HuH-7.5 (cell line): ENCODE results near the gene CPTP.
A peak's percentile ranks its signal among the peaks of the same experiment; 100 is the strongest.

Experiments used
- DNase-seq: peaks from one replicate; pipeline ENCODE4 v3.0.0; 2011; ENCODE audit warnings: low spot score

CPTP gene

GRCh38 chr1:1324524-1325287 is at the start of gene CPTP, which contains the start of gene INTS11:
Gene CPTP (plus strand): TSS chr1:1324802. CDS start chr1:1326911, 2,109 bp downstream.
Gene INTS11 (minus strand): TSS chr1:1324660. CDS start chr1:1324608, 52 bp downstream.
- peak; percentile 96 for DNase-seq

DNA sequence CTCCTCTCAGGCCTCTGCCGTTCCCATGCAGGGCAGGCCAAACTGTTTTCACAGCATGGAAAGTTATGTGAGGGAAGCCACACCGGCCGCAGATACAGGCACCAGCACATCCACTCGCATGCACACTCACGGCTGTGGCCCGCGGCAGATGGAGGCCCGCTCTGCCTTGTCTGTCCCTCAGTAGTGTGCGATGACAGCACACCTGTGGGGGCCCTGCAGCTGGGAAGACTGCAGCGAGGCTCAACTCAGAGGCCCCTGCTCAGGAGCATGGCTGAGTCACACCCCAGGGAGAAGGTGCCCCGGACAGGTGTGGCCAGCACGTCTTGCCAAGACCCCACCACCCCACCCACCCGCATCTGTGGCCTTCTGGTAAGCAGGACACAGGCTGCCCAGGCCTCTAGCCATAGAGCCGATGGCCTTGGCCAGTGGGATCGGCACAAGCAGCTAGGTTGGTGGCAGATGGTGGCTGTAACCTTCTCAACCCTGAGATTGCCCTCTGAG is 49.6 kb upstream of the CPTP start:
- DNase-seq: no peak

- DNase-seq: no peak
Observed at GRCh38 chr1:1275836-1276235, 48.8 kb upstream of the CPTP start.

- no peak for DNase-seq
Observed at GRCh38 chr1:1278620-1279019, 46.0 kb upstream of the CPTP start.

GRCh38 chr1:1279028-1279427 is 45.6 kb upstream of the CPTP start:
- DNase-seq: no peak

- no peak for DNase-seq
Observed at GRCh38 chr1:1280782-1281481, 43.7 kb upstream of the CPTP start.

DNA sequence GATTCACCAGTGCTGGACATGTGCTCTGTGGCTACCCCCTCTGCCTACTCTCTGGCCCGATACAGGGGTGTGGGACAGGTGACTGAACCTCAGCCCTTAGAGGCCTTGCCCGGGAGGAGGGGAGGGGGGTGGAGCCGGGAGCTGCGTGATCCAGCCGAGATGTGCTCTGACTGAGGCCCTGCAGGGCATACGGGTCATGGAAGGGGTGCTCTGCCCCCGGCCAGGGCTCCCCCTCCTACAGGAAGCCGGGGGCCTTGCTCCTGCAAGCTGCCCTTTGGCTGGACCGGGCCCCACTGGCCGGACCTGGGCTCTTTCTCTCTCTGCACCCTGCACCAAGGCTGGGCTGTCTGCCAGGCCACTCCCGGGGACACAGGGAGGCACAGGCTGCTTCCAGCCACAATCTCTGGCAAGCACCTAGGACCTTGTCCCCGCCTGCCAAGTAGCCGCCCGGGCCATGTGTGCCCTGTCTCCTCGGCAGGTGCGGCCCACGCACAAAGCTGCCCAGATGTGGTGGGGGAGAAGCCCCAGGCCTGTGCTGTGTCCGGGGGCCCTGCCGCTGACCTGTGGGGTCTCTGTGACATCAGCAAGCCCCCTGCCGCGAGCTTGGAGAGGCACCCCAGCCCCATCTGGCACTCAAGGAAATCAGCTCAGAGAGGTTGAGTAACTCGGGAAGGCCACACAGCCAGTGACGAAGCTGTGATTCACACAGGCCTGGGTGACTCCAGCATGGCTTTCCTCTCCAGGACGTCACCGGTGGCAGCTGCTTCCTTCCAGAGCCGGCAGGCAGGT is 42.9 kb upstream of the CPTP start:
- DNase-seq: no peak

DNA sequence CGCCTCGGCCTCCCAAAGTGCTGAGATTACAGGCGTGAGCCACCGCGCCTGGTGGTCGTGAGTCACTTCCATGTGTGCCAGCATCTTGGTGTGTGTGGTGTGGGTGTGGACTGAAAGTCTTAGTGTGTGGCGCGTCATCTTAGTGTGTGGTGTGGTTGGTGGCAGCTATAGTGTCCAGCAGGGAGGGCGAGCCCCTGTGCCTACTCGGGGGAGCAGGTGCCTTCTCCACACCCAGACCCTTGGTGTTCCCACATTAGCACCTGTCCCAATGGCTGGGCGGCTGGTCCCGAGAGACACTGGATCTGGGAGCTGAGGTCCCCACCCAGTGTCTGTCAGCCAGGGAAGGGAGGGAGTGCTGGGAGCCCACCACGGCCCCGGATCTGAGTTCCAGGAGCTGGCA is 41.6 kb upstream of the CPTP start:
- DNase-seq: no peak

- DNase-seq: no peak
Observed at GRCh38 chr1:1283821-1284220, 40.8 kb upstream of the CPTP start.

DNA sequence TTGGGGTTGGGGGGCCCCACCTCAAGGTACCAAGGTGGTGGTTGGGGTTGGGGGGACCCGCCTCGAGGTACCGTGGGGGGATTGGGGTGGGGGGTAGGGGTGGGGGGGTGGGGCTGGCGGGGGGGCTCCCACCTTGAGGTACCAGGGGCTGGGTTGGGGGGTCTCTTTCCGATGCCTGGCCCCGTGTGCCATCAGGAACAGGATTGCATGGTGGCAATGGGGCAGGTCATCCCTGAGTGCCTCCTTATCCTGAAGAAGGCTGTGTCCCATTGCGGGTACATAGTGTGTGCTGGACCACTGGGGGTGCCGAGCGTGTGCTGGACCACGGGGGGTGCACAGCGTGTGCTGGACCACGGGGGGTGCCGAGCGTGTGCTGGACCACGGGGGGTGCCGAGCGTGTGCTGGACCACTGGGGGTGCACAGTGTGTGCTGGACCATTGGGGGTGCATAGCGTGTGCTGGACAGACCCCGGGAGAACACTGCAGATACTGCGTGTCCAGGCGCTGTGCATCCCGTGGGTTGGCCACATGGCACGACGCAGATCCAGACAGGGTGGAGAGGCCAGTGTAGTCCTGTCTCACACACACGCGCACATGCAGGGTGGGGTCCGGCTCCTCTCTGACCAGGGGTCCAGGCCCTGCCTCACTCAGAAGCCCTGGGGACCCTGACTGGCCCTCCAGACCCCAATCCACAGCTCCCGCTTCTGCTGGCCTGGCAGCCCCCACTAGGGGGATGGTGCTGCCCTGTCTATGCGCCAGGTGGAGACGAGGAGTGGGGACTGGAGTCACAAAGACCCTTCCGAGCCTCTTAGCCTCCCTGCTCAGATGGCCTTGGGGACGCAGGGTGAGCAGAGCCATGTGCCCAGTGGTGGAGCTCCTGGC is 40.1 kb upstream of the CPTP start:
- no peak for DNase-seq

DNA sequence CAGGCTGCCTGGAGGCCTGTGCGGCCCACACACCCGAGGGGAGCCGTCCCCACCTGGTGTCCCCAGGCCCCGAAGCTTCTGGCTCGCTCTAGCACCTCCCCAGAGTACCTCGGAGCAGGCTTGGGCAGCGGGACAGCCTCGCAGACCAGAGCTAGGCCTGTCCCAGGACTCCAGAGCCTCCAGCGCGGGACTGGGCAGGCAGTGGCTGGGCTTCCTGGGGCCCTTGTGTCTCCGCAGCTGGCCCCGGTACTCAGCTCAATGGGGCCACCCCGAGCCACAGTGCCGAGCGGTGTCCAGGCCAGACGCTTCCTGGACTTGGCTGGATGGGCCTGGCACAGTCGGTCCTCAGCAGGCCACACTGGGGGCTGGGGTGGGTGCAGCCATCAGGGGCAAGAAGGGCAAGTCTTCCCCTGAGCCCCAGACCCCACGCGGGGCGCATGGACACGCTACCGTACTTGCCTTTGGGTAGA is 39.5 kb upstream of the CPTP start:
- DNase-seq: no peak

GRCh38 chr1:1285611-1286311 is 38.8 kb upstream of the CPTP start:
- no peak for DNase-seq

- DNase-seq: no peak
Observed at GRCh38 chr1:1286313-1287261, 38.0 kb upstream of the CPTP start.

DNA sequence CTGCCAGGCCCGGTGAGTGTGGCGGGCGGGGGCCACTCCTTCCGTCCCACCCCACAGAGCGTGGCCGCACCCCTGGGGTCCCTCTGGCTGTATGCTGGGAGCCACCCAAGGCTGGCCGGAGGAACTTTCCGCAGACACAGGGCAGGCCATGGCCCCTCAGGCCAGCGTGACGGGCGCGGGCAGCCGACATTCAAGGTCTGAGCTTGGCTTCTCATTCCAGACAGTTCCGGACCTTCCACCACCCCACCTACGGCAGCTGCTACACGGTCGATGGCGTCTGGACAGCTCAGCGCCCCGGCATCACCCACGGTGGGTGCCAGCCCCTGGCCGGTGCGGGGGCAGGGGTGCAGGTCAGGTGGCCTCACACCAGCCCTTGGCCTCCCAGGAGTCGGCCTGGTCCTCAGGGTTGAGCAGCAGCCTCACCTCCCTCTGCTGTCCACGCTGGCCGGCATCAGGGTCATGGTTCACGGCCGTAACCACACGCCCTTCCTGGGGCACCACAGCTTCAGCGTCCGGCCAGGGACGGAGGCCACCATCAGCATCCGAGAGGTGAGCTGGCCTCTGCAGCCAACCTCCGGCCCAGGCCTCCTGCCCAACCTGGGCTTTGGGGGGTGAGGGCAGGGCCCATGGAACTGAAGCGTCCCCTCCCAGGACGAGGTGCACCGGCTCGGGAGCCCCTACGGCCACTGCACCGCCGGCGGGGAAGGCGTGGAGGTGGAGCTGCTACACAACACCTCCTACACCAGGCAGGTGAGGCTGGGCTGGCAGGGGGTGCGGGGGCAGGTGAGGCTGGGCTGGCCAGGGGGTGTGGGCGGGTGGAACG is 37.1 kb upstream of the CPTP start:
- no peak for DNase-seq

DNA sequence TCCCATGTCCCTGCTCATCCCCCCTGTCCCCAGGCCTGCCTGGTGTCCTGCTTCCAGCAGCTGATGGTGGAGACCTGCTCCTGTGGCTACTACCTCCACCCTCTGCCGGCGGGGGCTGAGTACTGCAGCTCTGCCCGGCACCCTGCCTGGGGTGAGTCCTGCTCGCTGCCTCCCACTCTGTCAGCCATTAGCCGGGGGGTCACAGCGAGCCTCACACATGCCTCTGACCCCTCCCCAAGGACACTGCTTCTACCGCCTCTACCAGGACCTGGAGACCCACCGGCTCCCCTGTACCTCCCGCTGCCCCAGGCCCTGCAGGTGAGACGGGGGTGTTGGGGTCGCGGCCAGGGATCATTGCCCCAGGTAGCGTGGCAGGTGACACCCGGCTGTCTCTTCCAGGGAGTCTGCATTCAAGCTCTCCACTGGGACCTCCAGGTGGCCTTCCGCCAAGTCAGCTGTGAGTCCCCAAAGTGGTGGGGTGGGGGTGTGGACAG is 34.3 kb upstream of the CPTP start:
- peak; percentile 96 for DNase-seq

- peak; percentile 63 for DNase-seq
Observed at GRCh38 chr1:1291023-1291528, 33.5 kb upstream of the CPTP start.

GRCh38 chr1:1291548-1292441 is 32.8 kb upstream of the CPTP start:
- DNase-seq: peak; percentile 96
